Measurements from ENCODE around the gene STX4. TPM values are rescaled to one million over a fixed set of nuclear protein-coding genes. Genes with fewer than 3 reads are reported as not detected.

STX4 gene
- total RNA-seq, 3 donors from 2014 or later = 44.3 to 59.0 (median 52.2) TPM

DNA sequence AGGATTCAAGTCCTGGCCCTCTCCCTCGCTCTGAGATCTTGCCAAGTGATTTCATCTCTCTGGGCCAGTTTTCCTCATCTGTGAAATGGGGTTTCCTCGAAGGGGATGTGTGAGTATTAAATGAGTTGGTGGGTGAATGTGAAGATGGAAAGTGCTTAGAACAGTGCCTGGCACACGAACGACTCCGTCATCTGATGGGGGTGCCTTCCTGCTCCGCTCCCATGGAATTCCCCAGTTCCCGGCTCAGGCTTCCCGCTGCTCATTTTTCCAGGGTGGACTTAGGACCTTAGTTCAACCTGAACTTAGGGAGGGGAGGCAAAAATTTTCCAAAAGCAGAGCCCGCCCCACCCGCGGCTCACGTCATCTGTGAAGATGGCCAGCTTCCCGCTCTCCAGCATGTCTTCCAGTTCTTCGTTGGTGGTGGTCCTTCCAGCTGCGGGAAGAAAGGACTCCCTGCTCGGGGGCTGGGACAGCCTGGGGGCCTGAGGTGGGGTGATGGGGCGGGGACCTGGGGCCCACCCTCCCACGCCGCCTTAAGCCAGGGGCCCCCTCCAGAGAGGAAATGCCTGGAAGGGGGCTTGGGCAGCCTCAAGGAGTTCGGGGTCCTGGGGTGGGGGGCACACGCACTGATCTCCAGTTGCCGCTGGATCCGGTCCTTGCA lies 36.9 kb upstream of the STX4 start:
- Histone ChIP-seq H3K27me3 (no peaks in the 10 kb centered on the region), H3K27ac (peak overlapping the region; percentile 66 to 91), H3K9me3 (no peaks in the 10 kb centered on the region), H3K4me1 (peaks cover 0 to 7% of the 10 kb centered on the region in 2 donors), H3K36me3 (no peaks in the 10 kb centered on the region), H3K4me3 (peak overlapping the region; percentile 54 to 77 (median 56))
- intact Hi-C loops (cut with DNase I; ENCODE audit: low total_unique reads) = loop anchor here (10.0 kb wide), 1 partner anchor 448 kb away; the partner anchor contains the start of gene ZNF843
- no peak for TF ChIP-seq POLR2AphosphoS5 (IDR thresholded peaks at IDR 0.05)
- no peak for TF ChIP-seq POLR2A (IDR thresholded peaks at IDR 0.05)
- TF ChIP-seq, protein P1, sequence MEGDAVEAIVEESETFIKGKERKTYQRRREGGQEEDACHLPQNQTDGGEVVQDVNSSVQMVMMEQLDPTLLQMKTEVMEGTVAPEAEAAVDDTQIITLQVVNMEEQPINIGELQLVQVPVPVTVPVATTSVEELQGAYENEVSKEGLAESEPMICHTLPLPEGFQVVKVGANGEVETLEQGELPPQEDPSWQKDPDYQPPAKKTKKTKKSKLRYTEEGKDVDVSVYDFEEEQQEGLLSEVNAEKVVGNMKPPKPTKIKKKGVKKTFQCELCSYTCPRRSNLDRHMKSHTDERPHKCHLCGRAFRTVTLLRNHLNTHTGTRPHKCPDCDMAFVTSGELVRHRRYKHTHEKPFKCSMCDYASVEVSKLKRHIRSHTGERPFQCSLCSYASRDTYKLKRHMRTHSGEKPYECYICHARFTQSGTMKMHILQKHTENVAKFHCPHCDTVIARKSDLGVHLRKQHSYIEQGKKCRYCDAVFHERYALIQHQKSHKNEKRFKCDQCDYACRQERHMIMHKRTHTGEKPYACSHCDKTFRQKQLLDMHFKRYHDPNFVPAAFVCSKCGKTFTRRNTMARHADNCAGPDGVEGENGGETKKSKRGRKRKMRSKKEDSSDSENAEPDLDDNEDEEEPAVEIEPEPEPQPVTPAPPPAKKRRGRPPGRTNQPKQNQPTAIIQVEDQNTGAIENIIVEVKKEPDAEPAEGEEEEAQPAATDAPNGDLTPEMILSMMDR (IDR thresholded peaks at IDR 0.05) = no peak
- no peak for DNase-seq (ENCODE audit: low spot score in 2 of 2)

DNA sequence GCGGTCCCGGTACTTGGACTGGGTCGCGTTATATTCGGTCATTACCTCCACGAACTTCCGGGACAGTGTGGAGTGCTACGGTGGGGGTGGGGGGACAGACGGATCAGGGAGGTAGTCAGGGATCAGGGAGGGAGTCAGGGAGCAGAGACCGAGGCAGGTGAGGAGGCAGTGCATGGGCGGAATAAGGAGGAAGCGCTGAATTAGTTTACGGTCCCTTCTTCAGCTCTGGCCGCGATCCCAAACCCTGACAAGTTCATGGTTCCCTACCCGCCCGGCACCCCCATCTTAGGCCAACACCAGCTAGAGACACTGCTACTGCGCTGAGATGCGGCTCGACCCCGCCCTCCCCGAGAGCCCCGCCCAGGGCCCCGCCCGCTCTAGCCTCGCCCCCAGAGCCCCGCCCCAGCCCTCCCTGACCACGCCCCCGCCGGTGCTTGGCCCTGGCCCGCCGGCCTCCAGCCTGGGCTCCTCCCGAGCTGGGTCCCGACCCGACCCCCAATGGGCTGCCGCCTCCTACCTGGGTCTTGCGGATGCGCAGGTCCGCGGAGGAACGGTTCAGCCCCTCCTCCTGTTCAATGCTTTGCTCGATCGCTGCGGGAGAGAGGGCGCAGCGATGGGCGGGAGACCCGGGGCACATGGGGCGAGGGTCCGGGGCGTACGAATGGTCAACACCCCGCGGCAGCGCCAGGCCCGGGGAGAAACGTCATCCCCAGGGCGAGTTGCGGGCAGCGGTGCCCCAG lies 36.2 kb upstream of the STX4 start:
- no peak for TF ChIP-seq POLR2AphosphoS5 (IDR thresholded peaks at IDR 0.05)
- TF ChIP-seq, protein P1 (IDR thresholded peaks at IDR 0.05) = no peak
- no peak for TF ChIP-seq POLR2A (IDR thresholded peaks at IDR 0.05)
- Histone ChIP-seq H3K4me1 (peaks cover 0 to 7% of the 10 kb centered on the region in 2 donors), H3K36me3 (no peaks in the 10 kb centered on the region), H3K27me3 (no peaks in the 10 kb centered on the region), H3K27ac (peak overlapping the region; percentile 66 to 91), H3K9me3 (no peaks in the 10 kb centered on the region), H3K4me3 (peak overlapping the region; percentile 54 to 77 (median 56))
- intact Hi-C loops (cut with DNase I; ENCODE audit: low total_unique reads) = loop anchor here (10.0 kb wide), 1 partner anchor 448 kb away; the partner anchor contains the start of gene ZNF843
- peak; percentile 73 to 84 for DNase-seq (ENCODE audit: low spot score in 2 of 2)

DNA sequence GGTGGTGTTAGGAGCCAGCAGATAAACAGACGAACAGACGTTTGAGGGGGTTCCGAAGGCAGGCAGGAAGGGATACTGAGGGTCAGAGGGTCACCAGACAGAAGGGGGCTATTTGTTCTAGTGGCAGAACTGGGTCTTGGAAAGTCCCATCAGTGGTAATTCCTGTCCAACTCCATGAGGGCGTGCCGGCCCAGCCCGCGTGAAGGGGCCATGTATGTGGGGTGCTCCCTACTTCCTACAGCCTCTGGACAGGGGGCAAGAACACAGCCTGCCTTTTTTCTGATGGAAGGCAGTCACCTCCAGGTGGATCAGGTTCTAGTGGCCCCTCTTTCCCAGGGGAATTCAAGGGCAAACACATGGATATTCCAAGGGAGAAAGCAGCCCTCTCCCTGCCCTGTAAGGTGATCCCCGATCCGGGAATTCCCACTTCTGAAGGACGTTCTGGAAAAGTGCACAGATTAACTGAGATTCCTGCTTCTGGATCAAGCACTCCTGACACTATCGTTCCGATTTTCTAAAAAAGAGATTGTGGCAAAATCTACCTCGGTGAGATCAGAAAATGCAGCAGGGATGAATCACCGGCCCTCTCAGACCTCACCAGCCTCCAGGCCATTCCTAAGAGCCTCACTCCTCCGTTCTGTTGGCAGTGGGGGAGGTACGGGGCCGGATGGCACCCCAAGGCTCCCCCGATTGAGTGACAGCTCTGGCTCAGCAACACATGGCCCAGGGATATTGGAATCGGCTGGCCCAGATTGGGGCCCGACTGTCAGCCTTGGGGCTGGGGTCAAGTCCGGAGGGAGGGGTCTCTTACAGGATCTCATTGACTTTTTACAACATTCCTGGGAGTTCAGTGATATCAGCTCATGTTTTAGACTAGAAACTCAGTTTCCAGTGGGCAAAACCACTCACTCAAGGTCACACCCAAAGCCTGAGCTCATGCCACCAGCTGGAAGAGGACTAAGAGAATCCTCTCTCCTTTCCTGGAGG lies 35.3 kb upstream of the STX4 start:
- Histone ChIP-seq H3K9me3 (no peaks in the 10 kb centered on the region), H3K27ac (peak overlapping the region; percentile 66 to 91), H3K4me3 (peak overlapping the region; percentile 54 to 77 (median 56)), H3K27me3 (no peaks in the 10 kb centered on the region), H3K36me3 (no peaks in the 10 kb centered on the region), H3K4me1 (peaks cover 0 to 7% of the 10 kb centered on the region in 2 donors)
- no peak for DNase-seq (ENCODE audit: low spot score in 2 of 2)
- TF ChIP-seq POLR2AphosphoS5 (IDR thresholded peaks at IDR 0.05) (no peak), POLR2A (IDR thresholded peaks at IDR 0.05) (no peak)
- TF ChIP-seq, protein P1 (IDR thresholded peaks at IDR 0.05) = no peak
- intact Hi-C loops (cut with DNase I; ENCODE audit: low total_unique reads) = loop anchor here (1.0 to 10.0 kb wide), 2 partner anchors 29 to 447 kb away; partner anchors contain the start of gene ZNF843

DNA sequence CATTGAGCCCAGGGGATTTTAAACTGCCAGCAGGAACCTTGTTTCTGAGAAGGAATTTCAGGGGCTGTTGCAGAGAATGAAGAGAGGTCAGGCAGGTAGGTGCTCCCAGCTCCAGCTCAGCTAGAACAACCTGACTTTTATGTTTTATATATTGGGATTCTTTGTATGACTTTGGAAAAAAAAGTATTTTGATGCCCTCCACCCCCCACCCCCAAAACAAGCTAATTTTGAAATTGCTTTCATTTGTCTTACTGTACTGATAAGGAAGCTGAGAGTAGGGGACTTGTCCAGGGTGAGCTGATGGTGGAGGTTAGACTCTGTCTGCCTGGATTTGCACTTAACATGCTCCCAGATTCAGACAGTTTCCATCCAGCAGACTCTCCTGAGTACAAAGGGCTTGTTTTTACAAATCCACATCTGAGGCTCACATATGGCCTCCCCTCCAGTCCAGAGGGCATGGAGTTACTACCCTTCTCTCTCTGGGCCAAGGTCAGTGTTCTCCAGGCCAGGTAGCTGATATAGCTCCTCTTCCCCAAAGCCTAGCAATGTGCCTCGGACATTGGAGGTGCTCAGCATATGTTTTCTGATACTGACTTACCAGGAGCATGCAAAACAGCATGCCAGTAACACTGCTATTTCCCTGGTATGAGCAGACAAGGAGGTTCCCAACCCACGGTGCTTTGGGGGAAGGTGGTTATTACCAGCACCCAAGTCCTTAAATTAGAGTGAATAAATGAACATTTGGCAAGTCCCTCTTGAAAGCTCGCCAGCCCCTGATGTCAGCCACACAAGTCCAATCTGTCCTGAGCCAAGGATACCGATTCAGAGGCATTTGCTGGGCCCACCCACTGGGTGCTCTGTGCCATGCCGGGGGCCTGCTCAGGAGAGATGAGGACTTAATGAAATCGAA lies 34.3 kb upstream of the STX4 start:
- Histone ChIP-seq H3K27ac (peak overlapping the region in 1 of 2 donors; percentile 91), H3K4me3 (no peak overlapping the region), H3K27me3 (no peaks in the 10 kb centered on the region), H3K4me1 (peaks cover 0 to 7% of the 10 kb centered on the region in 2 donors), H3K36me3 (no peaks in the 10 kb centered on the region), H3K9me3 (no peaks in the 10 kb centered on the region)
- TF ChIP-seq, protein P1 (IDR thresholded peaks at IDR 0.05) = no peak
- TF ChIP-seq POLR2A (IDR thresholded peaks at IDR 0.05) (no peak), POLR2AphosphoS5 (IDR thresholded peaks at IDR 0.05) (no peak)
- DNase-seq (ENCODE audit: low spot score in 2 of 2) = no peak
- intact Hi-C loops (cut with DNase I; ENCODE audit: low total_unique reads) = loop anchor here (1.0 to 10.0 kb wide), 2 partner anchors 30 to 446 kb away; partner anchors contain the start of gene ZNF843

Data from breast epithelium (tissue), 4 donors.